Keratinocyte (primary cell): ENCODE measurements around the gene RABEP1.

ENCODE experiments used
- EZH2 ChIP-seq: IDR thresholded peaks from one replicate; pipeline ENCODE4 v1.6.1; 2012; ENCODE audit warnings: inconsistent platforms, mild to moderate bottlenecking, low read length, moderate library complexity
- TF ChIP-seq, protein P1 (sequence below), 3 experiments: IDR thresholded peaks in 1 of 3; conservative IDR thresholded peaks in 1 of 3; optimal IDR thresholded peaks in 1 of 3; 2 replicates in 2 of 3; 3 replicates in 1 of 3; pipeline versions ENCODE3 to v1.5.1; 2011; ENCODE audit warnings: low read length in 3 of 3, mild to moderate bottlenecking in 3 of 3, moderate library complexity in 2 of 3, control low read depth in 1 of 3, inconsistent platforms in 1 of 3; ENCODE audit not compliant: insufficient read depth in 2 of 3; ENCODE audit errors: extremely low read depth in 1 of 3

GRCh38 chr17:5408186-5408585 lies 126.1 kb downstream of the RABEP1 start:
- TF ChIP-seq, protein P1, sequence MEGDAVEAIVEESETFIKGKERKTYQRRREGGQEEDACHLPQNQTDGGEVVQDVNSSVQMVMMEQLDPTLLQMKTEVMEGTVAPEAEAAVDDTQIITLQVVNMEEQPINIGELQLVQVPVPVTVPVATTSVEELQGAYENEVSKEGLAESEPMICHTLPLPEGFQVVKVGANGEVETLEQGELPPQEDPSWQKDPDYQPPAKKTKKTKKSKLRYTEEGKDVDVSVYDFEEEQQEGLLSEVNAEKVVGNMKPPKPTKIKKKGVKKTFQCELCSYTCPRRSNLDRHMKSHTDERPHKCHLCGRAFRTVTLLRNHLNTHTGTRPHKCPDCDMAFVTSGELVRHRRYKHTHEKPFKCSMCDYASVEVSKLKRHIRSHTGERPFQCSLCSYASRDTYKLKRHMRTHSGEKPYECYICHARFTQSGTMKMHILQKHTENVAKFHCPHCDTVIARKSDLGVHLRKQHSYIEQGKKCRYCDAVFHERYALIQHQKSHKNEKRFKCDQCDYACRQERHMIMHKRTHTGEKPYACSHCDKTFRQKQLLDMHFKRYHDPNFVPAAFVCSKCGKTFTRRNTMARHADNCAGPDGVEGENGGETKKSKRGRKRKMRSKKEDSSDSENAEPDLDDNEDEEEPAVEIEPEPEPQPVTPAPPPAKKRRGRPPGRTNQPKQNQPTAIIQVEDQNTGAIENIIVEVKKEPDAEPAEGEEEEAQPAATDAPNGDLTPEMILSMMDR (optimal IDR thresholded peaks at IDR 0.05 in 1 of 3, IDR thresholded peaks at IDR 0.05 in 1 of 3, conservative IDR thresholded peaks at IDR 0.05 in 1 of 3; ENCODE audit: extremely low read depth in 1 of 3, insufficient read depth in 2 of 3, low read length in 3 of 3): no peak
- TF ChIP-seq EZH2: no peak
